Gastrocnemius medialis (tissue), 4 donors: ENCODE data around the gene SENP3. TPM values are rescaled to one million over a fixed set of nuclear protein-coding genes. Genes with fewer than 3 reads are reported as not detected.

Source experiments
- ATAC-seq, 2 donors: fragments of 150-250 bp; one replicate each; pipeline ENCODE4 v1.9.1; 2016
- DNase-seq, 2 donors: peaks; one replicate each; pipeline ENCODE4 v3.0.0-alpha.2; 2019
- H3K27ac ChIP-seq, 4 donors: fragments of 200-600 bp; sonication (generic); 1 replicate in 1 of 4; 2 replicates in 3 of 4; pipeline ENCODE4 v1.5.1; 2016 to 2018; ENCODE audit warnings: mild to moderate bottlenecking in 2 of 4, moderate library complexity in 1 of 4
- H3K27me3 ChIP-seq, 3 donors: fragments of 200-600 bp; sonication (generic) in 2 of 3; 1 replicate in 1 of 3; 2 replicates in 2 of 3; pipeline versions ENCODE4 v1.5.1 to v1.6.0; 2016 to 2019; ENCODE audit warnings: mild to moderate bottlenecking in 1 of 3, moderate library complexity in 1 of 3
- H3K36me3 ChIP-seq, 2 donors: fragments of 200-600 bp; sonication (generic) in 1 of 2; one replicate each; pipeline ENCODE4 v1.5.1; 2017 to 2018
- H3K4me1 ChIP-seq, 2 donors: fragments of 200-600 bp; sonication (generic) in 1 of 2; one replicate each; pipeline ENCODE4 v1.5.1; 2016 to 2017; ENCODE audit warnings: mild to moderate bottlenecking in 2 of 2
- H3K4me3 ChIP-seq, 4 donors: fragments of 200-600 bp; sonication (generic) in 3 of 4; 1 replicate in 1 of 4; 2 replicates in 3 of 4; pipeline ENCODE4 v1.5.1; 2016 to 2019; ENCODE audit warnings: mild to moderate bottlenecking in 2 of 4
- H3K9me3 ChIP-seq, 3 donors: fragments of 200-600 bp; sonication (generic) in 2 of 3; 1 replicate in 1 of 3; 2 replicates in 2 of 3; pipeline ENCODE4 v1.5.1; 2016 to 2019
- CTCF ChIP-seq, 5 experiments: fragments of 450-650 bp in 3 of 5; fragments of 200-600 bp in 2 of 5; sonication (generic) in 2 of 5; IDR thresholded peaks in 4 of 5; conservative IDR thresholded peaks in 1 of 5; 1 replicate in 4 of 5; 2 replicates in 1 of 5; pipeline ENCODE4 v1.5.1; 2016 to 2019; ENCODE audit warnings: antibody characterized with exemption in 5 of 5, mild to moderate bottlenecking in 3 of 5, moderate library complexity in 3 of 5
- POLR2A ChIP-seq, 2 donors: fragments of 450-650 bp; IDR thresholded peaks; one replicate each; pipeline ENCODE4 v1.6.1; 2017; ENCODE audit warnings: antibody characterized with exemption in 2 of 2, mild to moderate bottlenecking in 2 of 2, moderate library complexity in 2 of 2
- in situ Hi-C, 4 donors: fragments of 200-750 bp; cut with MboI; loops; one replicate each; pipeline versions ENCODE4 v1.15.0 to v1.8.0; 2017; ENCODE audit warnings: low sequenced_read_pairs in 4 of 4
- intact Hi-C: fragments of 100-400 bp; cut with DNase I; formaldehyde crosslinking; loops from one replicate; pipeline ENCODE4 v1.15.1; 2023; ENCODE audit warnings: low total_unique reads
- total RNA-seq, 4 donors: library from RNA; depleted of rRNA; stranded (reverse); fragments of >200 nt; gene quantifications; one replicate each; pipeline versions ENCODE4 v1.1.0 to v1.2.3, GENCODE V29; 2016

Gene SENP3
- total RNA-seq, 4 donors from 2014 or later: 63.6 to 71.5 (median 68.8) TPM

GRCh38 chr17:7589204-7589868 is 27.6 kb downstream of the SENP3 start:
- H3K4me3 ChIP-seq: peak overlapping the region; percentile 42 to 59 (median 50)
- in situ Hi-C loops (no loop called here), intact Hi-C loops (loop anchor here (2.0 kb wide), 1 partner anchor 29 kb away; the partner anchor contains the start of gene SENP3)
- H3K36me3 ChIP-seq: peaks cover 0 to 57% of the 10 kb centered on the region in 2 donors
- DNase-seq: peak; percentile 56 to 87
- ATAC-seq: peak; percentile 77 to 79
- peak overlapping the region; percentile 64 to 81 (median 78) for H3K27ac ChIP-seq
- no peaks in the 10 kb centered on the region for H3K9me3 ChIP-seq
- H3K27me3 ChIP-seq: no peaks in the 10 kb centered on the region
- TF ChIP-seq POLR2A (IDR thresholded peaks at IDR 0.05) (no peak), CTCF (IDR thresholded peaks at IDR 0.05 in 4 of 5, conservative IDR thresholded peaks at IDR 0.05 in 1 of 5) (peak; percentile 79 to 94 (median 92))
- H3K4me1 ChIP-seq: peaks cover 23 to 36% of the 10 kb centered on the region in 2 donors

- intact Hi-C loops: loop anchor here (2.0 kb wide), 2 partner anchors 29 to 75 kb away; partner anchors contain the start of gene SENP3
Measured at GRCh38 chr17:7589891-7590691, 28.4 kb downstream of the SENP3 start, which contains the start of gene SOX15. Gene SOX15, minus strand, starts transcription at chr17:7590094. Its CDS starts 418 bp downstream, at chr17:7589676.

GRCh38 chr17:7590743-7591142 is 29.0 kb downstream of the SENP3 start:
- TF ChIP-seq POLR2A (IDR thresholded peaks at IDR 0.05): no peak
- no peak for TF ChIP-seq CTCF (IDR thresholded peaks at IDR 0.05 in 4 of 5, conservative IDR thresholded peaks at IDR 0.05 in 1 of 5)
- H3K27me3 ChIP-seq: no peaks in the 10 kb centered on the region
- in situ Hi-C loops: no loop called here
- no peaks in the 10 kb centered on the region for H3K9me3 ChIP-seq
- DNase-seq: peak in 1 of 2 donors; percentile 67
- ATAC-seq: peak; percentile 50 to 67
- intact Hi-C loops: loop anchor here (2.0 kb wide), 1 partner anchor 76 kb away; no protein-coding TSS in a partner anchor
- peaks cover 0 to 71% of the 10 kb centered on the region in 2 donors for H3K36me3 ChIP-seq
- peak overlapping the region; percentile 56 to 81 (median 70) for H3K27ac ChIP-seq
- H3K4me1 ChIP-seq: peaks cover 11 to 24% of the 10 kb centered on the region in 2 donors
- no peak overlapping the region for H3K4me3 ChIP-seq

More at GRCh38 chr17:7589891-7590691, 28.4 kb downstream of the SENP3 start, which contains the start of gene SOX15:
- peaks cover 15 to 29% of the 10 kb centered on the region in 2 donors for H3K4me1 ChIP-seq
- TF ChIP-seq POLR2A (IDR thresholded peaks at IDR 0.05) (no peak), CTCF (IDR thresholded peaks at IDR 0.05 in 4 of 5, conservative IDR thresholded peaks at IDR 0.05 in 1 of 5) (no peak)
- no peak for DNase-seq
- peak within 1 kb of the TSS; percentile 42 to 59 (median 50) for H3K4me3 ChIP-seq
- peak within 1 kb of the TSS; percentile 64 to 81 (median 78) for H3K27ac ChIP-seq
- in situ Hi-C loops: no loop called here
- H3K9me3 ChIP-seq: no peaks in the 10 kb centered on the region
- ATAC-seq: peak in 1 of 2 donors; percentile 26
- H3K36me3 ChIP-seq: peaks cover 0 to 65% of the 10 kb centered on the region in 2 donors
- no peaks in the 10 kb centered on the region for H3K27me3 ChIP-seq

GRCh38 chr17:7591596-7591995 is 29.9 kb downstream of the SENP3 start:
- peak overlapping the region in 3 of 4 donors; percentile 64 to 81 (median 76) for H3K27ac ChIP-seq
- no peak for TF ChIP-seq POLR2A (IDR thresholded peaks at IDR 0.05)
- TF ChIP-seq CTCF (IDR thresholded peaks at IDR 0.05 in 4 of 5, conservative IDR thresholded peaks at IDR 0.05 in 1 of 5): no peak
- H3K27me3 ChIP-seq: no peaks in the 10 kb centered on the region
- peaks cover 0 to 77% of the 10 kb centered on the region in 2 donors for H3K36me3 ChIP-seq
- H3K9me3 ChIP-seq: no peaks in the 10 kb centered on the region
- no peak for DNase-seq
- no peak for ATAC-seq
- no peak overlapping the region for H3K4me3 ChIP-seq
- in situ Hi-C loops: no loop called here
- H3K4me1 ChIP-seq: peaks cover 11 to 24% of the 10 kb centered on the region in 2 donors
- intact Hi-C loops: loop anchor here (2.0 kb wide), 1 partner anchor 77 kb away; no protein-coding TSS in a partner anchor
